A549 (cell line): ENCODE data around the gene SMIM38.

ENCODE experiments used
- CBX8 ChIP-seq: fragments of 200-600 bp; sonication (generic); IDR thresholded peaks from 2 replicates; pipeline ENCODE4 v1.6.1; 2016
- CEBPB ChIP-seq, 2 experiments: fragments of >200 bp in 1 of 2; sonication (Bioruptor Twin) in 1 of 2; formaldehyde crosslinking in 1 of 2; IDR thresholded peaks; 2 replicates each; pipeline ENCODE4 v1.6.1; 2012 to 2016
- CHD2 ChIP-seq: fragments of 150-350 bp; IDR thresholded peaks from 2 replicates; pipeline ENCODE4 v1.6.1; 2014; ENCODE audit warnings: low read length; ENCODE audit not compliant: partially characterized antibody
- EP300 ChIP-seq, 2 experiments: fragments of >200 bp; sonication (Bioruptor Twin); formaldehyde crosslinking; IDR thresholded peaks; 2 replicates in 1 of 2; 3 replicates in 1 of 2; pipeline ENCODE4 v1.6.1; 2016 to 2017
- HDAC2 ChIP-seq: fragments of 200-600 bp; sonication (generic); IDR thresholded peaks from 2 replicates; pipeline ENCODE4 v1.6.1; 2016
- HOXA7 ChIP-seq: fragments of 250-450 bp; sonication (Bioruptor Pico); IDR thresholded peaks from 2 replicates; pipeline ENCODE4 v1.5.0; 2020; ENCODE audit warnings: mild to moderate bottlenecking, moderate library complexity
- MAFK ChIP-seq: fragments of 450-650 bp; IDR thresholded peaks from 2 replicates; pipeline ENCODE4 v1.6.1; 2014; ENCODE audit not compliant: partially characterized antibody
- MAZ ChIP-seq: fragments of 150-350 bp; IDR thresholded peaks from 2 replicates; pipeline ENCODE4 v1.6.1; 2014; ENCODE audit warnings: antibody characterized with exemption, low read depth, low read length, borderline replicate concordance
- MYC ChIP-seq: IDR thresholded peaks from 2 replicates; pipeline ENCODE4 v1.6.1; 2012; ENCODE audit warnings: mild to moderate bottlenecking, inconsistent platforms, low read length, improper control_type of control experiment, borderline replicate concordance
- POLR2A ChIP-seq: IDR thresholded peaks from 2 replicates; pipeline ENCODE4 v1.6.1; 2012; ENCODE audit warnings: mild to moderate bottlenecking, low read length
- RFX5 ChIP-seq: fragments of 450-650 bp; IDR thresholded peaks from 2 replicates; pipeline ENCODE4 v1.7.1; 2014; ENCODE audit warnings: antibody characterized with exemption, mild to moderate bottlenecking, moderate library complexity
- TP53 ChIP-seq: fragments of 250-450 bp; sonication (Bioruptor Pico); IDR thresholded peaks from 2 replicates; pipeline ENCODE4 v1.5.0; 2021; ENCODE audit warnings: mild to moderate bottlenecking, moderate library complexity
- TF ChIP-seq, protein P1 (sequence below): fragments of >200 bp; sonication (Bioruptor Twin); formaldehyde crosslinking; IDR thresholded peaks from 3 replicates; pipeline ENCODE4 v1.5.1; 2016
- TF ChIP-seq, protein P2 (sequence below): fragments of 200-600 bp; sonication (generic); IDR thresholded peaks from 2 replicates; pipeline ENCODE4 v1.6.1; 2016; ENCODE audit warnings: antibody characterized with exemption, mild to moderate bottlenecking, moderate library complexity

DNA sequence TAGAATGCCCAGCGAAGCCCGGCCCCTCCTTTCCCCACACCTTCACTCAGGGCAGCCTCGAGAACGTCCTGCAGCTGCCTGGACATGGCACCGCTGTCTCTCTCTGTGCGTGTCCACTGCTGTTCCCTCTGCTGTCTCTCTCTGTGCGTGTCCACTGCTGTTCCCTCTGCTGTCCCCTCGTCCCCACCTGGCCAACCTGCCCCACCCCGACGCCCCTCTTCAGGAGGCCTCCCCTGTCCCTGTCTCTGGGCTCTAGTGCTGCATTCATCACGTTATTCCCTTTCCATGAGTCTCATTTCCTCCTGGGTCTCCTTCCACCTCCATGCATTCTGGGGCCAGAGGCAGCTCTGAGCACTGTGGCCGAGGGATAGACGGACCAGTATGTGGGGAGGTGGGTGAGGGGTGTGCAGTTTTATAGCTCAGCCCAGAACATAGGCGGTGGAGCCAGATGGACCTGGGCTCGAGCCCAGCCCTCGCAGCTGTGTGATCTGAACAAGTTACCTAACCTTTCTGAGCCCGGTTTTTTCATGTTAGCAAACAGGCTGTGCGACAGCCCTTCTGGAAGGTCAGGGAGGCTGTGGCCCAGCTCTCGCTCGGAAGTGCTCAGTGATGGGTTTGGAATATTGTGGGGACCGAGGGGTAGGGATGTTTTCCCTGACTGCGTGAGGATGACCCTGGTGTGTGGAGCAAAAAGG is 41.9 kb upstream of the SMIM38 start:
- TF ChIP-seq MAFK: no peak
- TF ChIP-seq, protein P1, sequence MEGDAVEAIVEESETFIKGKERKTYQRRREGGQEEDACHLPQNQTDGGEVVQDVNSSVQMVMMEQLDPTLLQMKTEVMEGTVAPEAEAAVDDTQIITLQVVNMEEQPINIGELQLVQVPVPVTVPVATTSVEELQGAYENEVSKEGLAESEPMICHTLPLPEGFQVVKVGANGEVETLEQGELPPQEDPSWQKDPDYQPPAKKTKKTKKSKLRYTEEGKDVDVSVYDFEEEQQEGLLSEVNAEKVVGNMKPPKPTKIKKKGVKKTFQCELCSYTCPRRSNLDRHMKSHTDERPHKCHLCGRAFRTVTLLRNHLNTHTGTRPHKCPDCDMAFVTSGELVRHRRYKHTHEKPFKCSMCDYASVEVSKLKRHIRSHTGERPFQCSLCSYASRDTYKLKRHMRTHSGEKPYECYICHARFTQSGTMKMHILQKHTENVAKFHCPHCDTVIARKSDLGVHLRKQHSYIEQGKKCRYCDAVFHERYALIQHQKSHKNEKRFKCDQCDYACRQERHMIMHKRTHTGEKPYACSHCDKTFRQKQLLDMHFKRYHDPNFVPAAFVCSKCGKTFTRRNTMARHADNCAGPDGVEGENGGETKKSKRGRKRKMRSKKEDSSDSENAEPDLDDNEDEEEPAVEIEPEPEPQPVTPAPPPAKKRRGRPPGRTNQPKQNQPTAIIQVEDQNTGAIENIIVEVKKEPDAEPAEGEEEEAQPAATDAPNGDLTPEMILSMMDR: no peak
- TF ChIP-seq HOXA7 (CRISPR knock-in tag): no peak
- no peak for TF ChIP-seq CBX8
- TF ChIP-seq MAZ: no peak
- no peak for TF ChIP-seq HDAC2
- no peak for TF ChIP-seq CHD2
- TF ChIP-seq POLR2A: no peak
- no peak for TF ChIP-seq EP300 (IDR thresholded peaks at IDR 0.05)
- no peak for TF ChIP-seq MYC
- TF ChIP-seq RFX5: no peak
- TF ChIP-seq CEBPB (IDR thresholded peaks at IDR 0.05): no peak
- TF ChIP-seq TP53: no peak
- TF ChIP-seq, protein P2, sequence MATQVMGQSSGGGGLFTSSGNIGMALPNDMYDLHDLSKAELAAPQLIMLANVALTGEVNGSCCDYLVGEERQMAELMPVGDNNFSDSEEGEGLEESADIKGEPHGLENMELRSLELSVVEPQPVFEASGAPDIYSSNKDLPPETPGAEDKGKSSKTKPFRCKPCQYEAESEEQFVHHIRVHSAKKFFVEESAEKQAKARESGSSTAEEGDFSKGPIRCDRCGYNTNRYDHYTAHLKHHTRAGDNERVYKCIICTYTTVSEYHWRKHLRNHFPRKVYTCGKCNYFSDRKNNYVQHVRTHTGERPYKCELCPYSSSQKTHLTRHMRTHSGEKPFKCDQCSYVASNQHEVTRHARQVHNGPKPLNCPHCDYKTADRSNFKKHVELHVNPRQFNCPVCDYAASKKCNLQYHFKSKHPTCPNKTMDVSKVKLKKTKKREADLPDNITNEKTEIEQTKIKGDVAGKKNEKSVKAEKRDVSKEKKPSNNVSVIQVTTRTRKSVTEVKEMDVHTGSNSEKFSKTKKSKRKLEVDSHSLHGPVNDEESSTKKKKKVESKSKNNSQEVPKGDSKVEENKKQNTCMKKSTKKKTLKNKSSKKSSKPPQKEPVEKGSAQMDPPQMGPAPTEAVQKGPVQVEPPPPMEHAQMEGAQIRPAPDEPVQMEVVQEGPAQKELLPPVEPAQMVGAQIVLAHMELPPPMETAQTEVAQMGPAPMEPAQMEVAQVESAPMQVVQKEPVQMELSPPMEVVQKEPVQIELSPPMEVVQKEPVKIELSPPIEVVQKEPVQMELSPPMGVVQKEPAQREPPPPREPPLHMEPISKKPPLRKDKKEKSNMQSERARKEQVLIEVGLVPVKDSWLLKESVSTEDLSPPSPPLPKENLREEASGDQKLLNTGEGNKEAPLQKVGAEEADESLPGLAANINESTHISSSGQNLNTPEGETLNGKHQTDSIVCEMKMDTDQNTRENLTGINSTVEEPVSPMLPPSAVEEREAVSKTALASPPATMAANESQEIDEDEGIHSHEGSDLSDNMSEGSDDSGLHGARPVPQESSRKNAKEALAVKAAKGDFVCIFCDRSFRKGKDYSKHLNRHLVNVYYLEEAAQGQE: no peak
